SH-SY5Y (cell line): ENCODE results near the gene TEX26.

Experiments used
- GATA2 ChIP-seq: IDR thresholded peaks from 2 replicates; pipeline ENCODE4 v1.6.1; 2011; ENCODE audit warnings: mild to moderate bottlenecking, low read depth, low read length
- GATA3 ChIP-seq: IDR thresholded peaks from 2 replicates; pipeline ENCODE4 v1.6.1; 2011; ENCODE audit warnings: low read depth, mild to moderate bottlenecking, low read length, moderate library complexity

Gene TEX26

GRCh38 chr13:30982906-30983305, 50.5 kb downstream of the TEX26 start:
- TF ChIP-seq GATA3, result no peak
- TF ChIP-seq GATA2, result no peak

GRCh38 chr13:30983431-30983830, 51.0 kb downstream of the TEX26 start:
- TF ChIP-seq GATA2, result no peak
- TF ChIP-seq GATA3, result no peak

DNA sequence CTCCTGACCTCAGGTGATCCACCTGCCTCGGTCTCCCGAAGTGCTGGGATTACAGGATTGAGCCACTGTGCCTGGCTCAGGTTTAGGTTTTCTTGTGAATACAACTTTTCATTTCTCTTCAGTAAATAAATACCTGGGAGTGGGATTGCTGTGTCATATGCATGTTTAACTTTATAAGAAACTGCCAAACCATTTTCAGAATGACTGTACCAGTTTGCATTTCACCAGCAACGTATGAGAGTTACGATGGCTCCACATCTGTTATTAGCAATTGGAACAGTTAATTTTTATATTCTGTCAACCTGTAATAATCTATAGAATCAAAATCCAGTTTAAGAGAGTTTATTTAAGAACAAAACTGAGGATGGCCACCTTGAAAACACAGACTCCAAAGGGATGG, 52.2 kb downstream of the TEX26 start:
- TF ChIP-seq GATA2 (no peak), GATA3 (no peak)

DNA sequence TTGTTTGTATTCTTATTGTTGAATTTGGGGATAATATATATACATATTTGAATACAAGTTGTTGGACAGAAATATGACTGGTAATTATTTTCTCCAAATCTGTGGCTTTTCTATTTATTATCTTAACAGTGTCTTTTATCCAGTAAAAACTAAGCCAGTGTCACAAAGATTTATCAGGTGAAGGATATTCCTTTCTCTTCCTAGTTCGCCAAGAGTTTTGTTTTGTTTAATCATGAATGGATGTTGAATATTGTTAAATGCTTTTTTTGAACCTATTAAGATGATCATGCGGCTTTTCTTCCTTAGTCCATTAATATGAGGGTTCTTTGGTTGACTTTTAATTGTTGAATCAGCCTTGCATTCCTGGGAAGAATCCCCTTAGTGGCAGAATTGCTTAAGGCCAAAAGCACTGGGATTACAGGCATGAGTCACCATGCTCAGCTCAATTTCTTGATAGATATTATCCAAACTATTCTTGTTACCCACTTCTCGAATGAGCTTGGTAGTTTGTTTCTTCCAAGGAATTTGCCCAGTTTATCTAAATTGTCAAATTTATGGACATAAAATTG, 53.3 kb downstream of the TEX26 start:
- TF ChIP-seq GATA3 (no peak), GATA2 (no peak)

GRCh38 chr13:30991184-30991583, 58.7 kb downstream of the TEX26 start:
- TF ChIP-seq GATA2 (no peak), GATA3 (no peak)

DNA sequence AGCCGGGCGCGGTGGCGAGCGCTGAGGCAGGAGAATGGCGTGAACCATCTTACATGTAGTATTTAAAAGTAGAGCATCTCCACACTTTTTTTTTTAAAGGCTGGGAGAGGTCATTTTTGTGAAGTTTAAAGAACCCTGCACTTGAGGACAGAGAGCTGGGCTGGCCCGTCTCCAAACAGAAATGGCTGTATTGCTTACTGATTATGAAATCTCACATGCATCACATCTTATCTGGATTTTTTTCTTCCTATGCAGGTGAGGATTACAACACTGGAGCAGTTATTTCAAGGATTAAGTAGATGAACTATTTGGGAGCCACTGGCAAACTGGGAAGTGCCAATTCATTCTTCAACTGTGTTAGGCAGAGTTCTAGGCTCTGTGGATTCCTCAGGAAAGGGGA, 59.5 kb downstream of the TEX26 start:
- TF ChIP-seq GATA3, result no peak
- no peak for TF ChIP-seq GATA2

GRCh38 chr13:30995331-30995730, 62.9 kb downstream of the TEX26 start:
- TF ChIP-seq GATA2 (no peak), GATA3 (no peak)

DNA sequence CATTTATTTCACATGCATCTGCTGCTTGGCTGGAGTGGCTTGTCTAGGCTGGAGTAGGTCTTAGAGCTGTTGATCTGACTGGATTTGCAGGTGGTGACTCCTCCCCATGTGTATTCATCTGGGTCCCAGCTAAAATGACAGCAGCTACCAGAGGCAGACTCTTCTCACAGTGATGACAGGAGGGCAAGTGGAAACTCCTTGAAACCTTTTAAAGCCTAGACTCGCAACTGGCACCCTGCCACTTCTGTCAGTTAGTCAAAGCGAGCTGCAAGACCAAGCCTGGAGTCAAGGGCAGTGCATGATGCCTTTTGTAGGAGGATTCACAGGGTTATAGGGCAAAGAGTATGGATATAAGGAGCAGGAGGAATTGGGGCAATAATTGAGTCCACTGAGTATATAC, 65.2 kb downstream of the TEX26 start:
- TF ChIP-seq GATA3 (no peak), GATA2 (no peak)

- TF ChIP-seq GATA3 (no peak), GATA2 (no peak)
Observed at GRCh38 chr13:30998136-30999088, 66.0 kb downstream of the TEX26 start.

DNA sequence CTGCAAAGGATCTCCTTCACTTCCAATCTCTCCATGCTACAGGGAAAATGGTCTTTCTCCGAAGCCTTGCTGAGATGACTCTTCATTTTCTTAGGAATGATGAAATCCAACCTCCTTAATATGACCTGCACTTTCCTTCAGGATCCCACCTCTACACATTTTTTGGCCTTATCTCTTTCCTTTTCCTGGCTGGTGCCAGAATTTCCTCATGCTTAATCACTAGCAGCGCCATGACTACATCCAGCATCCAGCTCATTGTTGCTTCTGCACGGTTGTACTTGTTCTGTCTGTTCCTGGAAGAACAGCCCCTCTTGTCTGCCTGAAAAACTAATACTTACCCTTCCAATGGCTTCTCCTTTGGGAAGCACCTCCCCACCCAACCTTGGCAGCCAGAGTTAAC, 68.4 kb downstream of the TEX26 start:
- TF ChIP-seq GATA3, result no peak
- no peak for TF ChIP-seq GATA2

GRCh38 chr13:31001647-31002046, 69.2 kb downstream of the TEX26 start:
- TF ChIP-seq GATA2, result no peak
- TF ChIP-seq GATA3, result no peak

GRCh38 chr13:31005066-31005465, 72.6 kb downstream of the TEX26 start:
- no peak for TF ChIP-seq GATA2
- TF ChIP-seq GATA3, result no peak

DNA sequence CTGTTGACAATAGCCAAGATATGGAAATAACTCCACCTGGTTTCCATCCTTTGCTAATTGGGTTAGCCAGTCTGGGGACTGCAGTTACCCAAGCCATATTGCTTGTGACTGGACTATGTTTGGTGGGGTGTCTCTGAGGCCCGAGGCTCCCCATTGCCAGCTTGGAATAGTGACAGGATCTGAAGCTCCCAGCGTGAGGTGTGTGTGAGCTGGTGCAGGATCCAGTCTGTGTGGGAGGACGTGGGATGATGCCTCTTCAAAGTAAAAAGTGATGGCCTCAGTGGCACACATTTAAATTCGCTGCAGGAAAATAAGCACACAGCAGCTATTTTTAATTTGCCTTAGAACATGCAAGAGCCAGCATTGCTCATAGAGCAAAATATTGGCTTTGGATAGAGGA, 75.0 kb downstream of the TEX26 start:
- TF ChIP-seq GATA3 (no peak), GATA2 (no peak)

DNA sequence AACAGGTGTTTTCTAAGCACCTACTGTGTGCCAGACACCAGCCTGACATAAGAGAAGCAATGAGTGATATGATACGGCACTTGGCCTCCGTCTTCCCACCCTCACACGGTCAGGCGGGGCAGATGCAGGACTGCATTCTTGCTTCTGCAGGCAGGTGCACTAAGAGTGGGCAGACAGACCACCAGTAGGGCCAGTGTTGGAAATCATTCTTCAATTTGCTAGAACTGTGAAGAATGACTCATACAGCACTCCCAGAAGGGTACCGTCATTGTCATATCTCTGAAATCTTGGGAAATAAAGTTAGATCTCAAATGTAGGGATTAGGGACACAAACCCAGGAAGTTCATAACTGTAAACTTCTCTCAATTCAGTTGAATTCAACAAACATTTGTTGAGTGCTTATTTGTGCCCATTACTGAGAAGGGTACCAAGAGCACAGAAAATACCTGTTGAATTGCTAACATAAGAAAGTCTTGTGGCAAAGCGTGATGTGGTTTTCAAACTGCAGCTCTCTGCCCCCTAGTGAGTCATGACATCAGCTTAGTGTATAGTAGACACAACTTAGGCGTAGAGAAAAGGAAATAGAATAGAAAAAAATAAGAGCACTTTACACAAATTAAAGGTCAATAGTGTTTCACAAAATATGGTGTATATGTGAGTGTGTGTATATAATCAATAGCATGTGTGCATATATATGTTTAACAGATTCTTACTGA, 76.1 kb downstream of the TEX26 start:
- TF ChIP-seq GATA2 (no peak), GATA3 (no peak)
